Endodermal cell (in vitro differentiated cells): Measurements from ENCODE around the gene PTPRT. TPM values are rescaled to one million over a fixed set of nuclear protein-coding genes. Genes with fewer than 3 reads are reported as not detected.

ENCODE experiments used
- DNase-seq: peaks from one replicate; pipeline ENCODE4 v3.0.0-alpha.2; 2017
- H3K27ac ChIP-seq: 2 replicates; pipeline ENCODE4 v1.5.1; 2013; ENCODE audit warnings: mild to moderate bottlenecking, low read depth, low read length, moderate library complexity
- H3K27me3 ChIP-seq: 2 replicates; pipeline ENCODE4 v1.6.1; 2013; ENCODE audit warnings: mild to moderate bottlenecking, low read length, moderate library complexity; ENCODE audit not compliant: insufficient read depth, control insufficient read depth, poor library complexity, severe bottlenecking
- H3K36me3 ChIP-seq: 2 replicates; pipeline ENCODE4 v1.7.0; 2013; ENCODE audit warnings: mild to moderate bottlenecking, low read length, moderate library complexity; ENCODE audit not compliant: control insufficient read depth, insufficient read depth
- H3K4me1 ChIP-seq: one replicate; pipeline ENCODE4 v1.7.0; 2013; ENCODE audit warnings: low read length; ENCODE audit not compliant: control insufficient read depth, insufficient read depth
- H3K4me3 ChIP-seq: 2 replicates; pipeline ENCODE4 v1.5.1; 2013; ENCODE audit warnings: mild to moderate bottlenecking, low read length, moderate library complexity
- H3K9ac ChIP-seq: 2 replicates; pipeline ENCODE4 v1.6.1; 2013; ENCODE audit warnings: mild to moderate bottlenecking, low read length, moderate library complexity; ENCODE audit not compliant: poor library complexity, severe bottlenecking; ENCODE audit errors: extremely low read depth
- H3K9me3 ChIP-seq: 2 replicates; pipeline ENCODE4 v1.6.1; 2013; ENCODE audit warnings: mild to moderate bottlenecking, low read length, moderate library complexity; ENCODE audit not compliant: control insufficient read depth
- H3K27ac Mint-ChIP-seq: 2 replicates; pipeline ENCODE4 v1.8.0; 2020; ENCODE audit warnings: mixed read lengths
- H3K27me3 Mint-ChIP-seq: 2 replicates; pipeline ENCODE4 v1.8.0; 2021; ENCODE audit warnings: mild to moderate bottlenecking, mixed read lengths; ENCODE audit not compliant: insufficient read depth
- H3K36me3 Mint-ChIP-seq: 2 replicates; pipeline ENCODE4 v1.8.0; 2020; ENCODE audit warnings: low read depth, mixed read lengths
- H3K4me1 Mint-ChIP-seq: 2 replicates; pipeline ENCODE4 v1.8.0; 2020; ENCODE audit warnings: mixed read lengths
- H3K4me3 Mint-ChIP-seq: 2 replicates; pipeline ENCODE4 v1.8.0; 2020; ENCODE audit warnings: mild to moderate bottlenecking, moderate library complexity, mixed read lengths
- H3K9me3 Mint-ChIP-seq: 2 replicates; pipeline ENCODE4 v1.8.0; 2020; ENCODE audit warnings: mild to moderate bottlenecking, mixed read lengths
- WGBS, 2 experiments: methylation state at CpG; one replicate each; pipeline versions ENCODE4 v1.1.5 to v1.1.7; 2013; ENCODE audit warnings: missing lambda C conversion rate in 2 of 2, mixed read lengths in 1 of 2; ENCODE audit not compliant: insufficient coverage in 1 of 2, insufficient read length in 1 of 2; 5-methylcytosine and 5-hydroxymethylcytosine counted together
- total RNA-seq, 2 donors: library from RNA; stranded (reverse); fragmentation: NEBNext Ultra II Directional in 1 of 2; extraction: Animal tissue kit (Norgen Biotek cat#: 25700) in 1 of 2; gene quantifications; 2 replicates in 1 of 2; 3 replicates in 1 of 2; pipeline ENCODE4 v1.2.1, GENCODE V29; 2021
- TF ChIP-seq, protein P1 (sequence below): fragments of 200-600 bp; sonication (generic); conservative IDR thresholded peaks from 2 replicates; pipeline ENCODE4 v1.5.0; 2021; ENCODE audit warnings: antibody characterized with exemption, mild to moderate bottlenecking

The PTPRT gene
- total RNA-seq, 2 donors from 2014 or later, result 2.3 to 2.7 TPM

DNA sequence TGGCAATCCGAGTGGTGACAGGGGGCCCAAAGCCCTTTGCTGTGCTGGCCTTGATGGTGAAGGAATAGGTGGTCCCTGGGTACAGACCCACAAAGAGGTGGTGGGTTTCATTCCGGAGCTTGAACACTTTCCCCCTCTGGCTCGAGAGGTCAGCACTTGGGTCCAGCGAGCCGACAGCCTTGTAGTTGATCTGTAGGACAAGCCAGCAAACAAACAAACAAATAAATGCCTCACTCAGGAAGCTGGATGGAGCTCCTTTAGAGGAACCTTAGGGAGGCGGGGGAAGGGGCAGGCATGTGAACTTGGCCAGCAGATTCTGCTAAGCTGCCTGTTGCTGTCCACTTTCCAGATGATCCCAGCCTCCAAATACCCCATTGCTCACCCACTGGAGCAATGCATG lies 837.6 kb downstream of the PTPRT start:
- WGBS, 2 experiments, result 83 to 84% methylated on average over 2 to 6 of the region's 6 CpGs
- no peaks in the 10 kb centered on the region for H3K9me3 Mint-ChIP-seq
- Histone ChIP-seq H3K9me3 (no peaks in the 10 kb centered on the region), H3K36me3 (no peaks in the 10 kb centered on the region), H3K27ac (no peak overlapping the region), H3K9ac (no peak overlapping the region), H3K27me3 (no peaks in the 10 kb centered on the region), H3K4me1 (no peaks in the 10 kb centered on the region), H3K4me3 (no peak overlapping the region)
- TF ChIP-seq, protein P1, sequence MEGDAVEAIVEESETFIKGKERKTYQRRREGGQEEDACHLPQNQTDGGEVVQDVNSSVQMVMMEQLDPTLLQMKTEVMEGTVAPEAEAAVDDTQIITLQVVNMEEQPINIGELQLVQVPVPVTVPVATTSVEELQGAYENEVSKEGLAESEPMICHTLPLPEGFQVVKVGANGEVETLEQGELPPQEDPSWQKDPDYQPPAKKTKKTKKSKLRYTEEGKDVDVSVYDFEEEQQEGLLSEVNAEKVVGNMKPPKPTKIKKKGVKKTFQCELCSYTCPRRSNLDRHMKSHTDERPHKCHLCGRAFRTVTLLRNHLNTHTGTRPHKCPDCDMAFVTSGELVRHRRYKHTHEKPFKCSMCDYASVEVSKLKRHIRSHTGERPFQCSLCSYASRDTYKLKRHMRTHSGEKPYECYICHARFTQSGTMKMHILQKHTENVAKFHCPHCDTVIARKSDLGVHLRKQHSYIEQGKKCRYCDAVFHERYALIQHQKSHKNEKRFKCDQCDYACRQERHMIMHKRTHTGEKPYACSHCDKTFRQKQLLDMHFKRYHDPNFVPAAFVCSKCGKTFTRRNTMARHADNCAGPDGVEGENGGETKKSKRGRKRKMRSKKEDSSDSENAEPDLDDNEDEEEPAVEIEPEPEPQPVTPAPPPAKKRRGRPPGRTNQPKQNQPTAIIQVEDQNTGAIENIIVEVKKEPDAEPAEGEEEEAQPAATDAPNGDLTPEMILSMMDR, result no peak
- peak; percentile 55 for DNase-seq
- no peaks in the 10 kb centered on the region for H3K27me3 Mint-ChIP-seq
- peaks cover 7% of the 10 kb centered on the region for H3K4me1 Mint-ChIP-seq
- H3K4me3 Mint-ChIP-seq, result no peak overlapping the region
- H3K27ac Mint-ChIP-seq, result no peak overlapping the region
- no peaks in the 10 kb centered on the region for H3K36me3 Mint-ChIP-seq

DNA sequence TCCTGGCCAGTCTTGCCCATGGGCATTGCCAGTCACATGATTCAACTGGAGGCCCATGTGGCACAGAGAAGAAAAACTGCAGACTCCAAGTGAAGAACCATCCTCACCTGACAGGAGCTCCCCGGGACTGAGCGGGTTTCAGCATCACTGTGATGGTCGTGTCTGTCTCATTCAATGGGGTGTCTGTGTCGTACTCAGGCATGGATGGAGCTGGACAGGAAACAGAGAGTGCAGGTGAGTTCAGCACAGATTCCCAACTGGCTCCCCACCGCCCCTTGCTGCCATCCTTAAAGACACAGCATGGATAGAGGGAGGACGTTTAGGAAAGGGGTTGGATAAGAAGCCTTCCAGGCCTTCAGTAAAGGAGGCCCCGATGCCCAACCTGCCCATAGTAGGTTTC lies 839.2 kb downstream of the PTPRT start:
- no peaks in the 10 kb centered on the region for H3K27me3 ChIP-seq
- no peaks in the 10 kb centered on the region for H3K9me3 ChIP-seq
- Mint-ChIP-seq H3K4me1 (peaks cover 7% of the 10 kb centered on the region), H3K36me3 (no peaks in the 10 kb centered on the region), H3K27ac (no peak overlapping the region), H3K27me3 (no peaks in the 10 kb centered on the region), H3K4me3 (no peak overlapping the region), H3K9me3 (no peaks in the 10 kb centered on the region)
- H3K4me1 ChIP-seq, result no peaks in the 10 kb centered on the region
- no peaks in the 10 kb centered on the region for H3K36me3 ChIP-seq
- WGBS, 2 experiments, result 79 to 96% methylated on average over 4 to 7 of the region's 7 CpGs
- H3K4me3 ChIP-seq, result no peak overlapping the region
- TF ChIP-seq, protein P1, result no peak
- peak; percentile 38 for DNase-seq
- H3K9ac ChIP-seq, result no peak overlapping the region
- H3K27ac ChIP-seq, result no peak overlapping the region

DNA sequence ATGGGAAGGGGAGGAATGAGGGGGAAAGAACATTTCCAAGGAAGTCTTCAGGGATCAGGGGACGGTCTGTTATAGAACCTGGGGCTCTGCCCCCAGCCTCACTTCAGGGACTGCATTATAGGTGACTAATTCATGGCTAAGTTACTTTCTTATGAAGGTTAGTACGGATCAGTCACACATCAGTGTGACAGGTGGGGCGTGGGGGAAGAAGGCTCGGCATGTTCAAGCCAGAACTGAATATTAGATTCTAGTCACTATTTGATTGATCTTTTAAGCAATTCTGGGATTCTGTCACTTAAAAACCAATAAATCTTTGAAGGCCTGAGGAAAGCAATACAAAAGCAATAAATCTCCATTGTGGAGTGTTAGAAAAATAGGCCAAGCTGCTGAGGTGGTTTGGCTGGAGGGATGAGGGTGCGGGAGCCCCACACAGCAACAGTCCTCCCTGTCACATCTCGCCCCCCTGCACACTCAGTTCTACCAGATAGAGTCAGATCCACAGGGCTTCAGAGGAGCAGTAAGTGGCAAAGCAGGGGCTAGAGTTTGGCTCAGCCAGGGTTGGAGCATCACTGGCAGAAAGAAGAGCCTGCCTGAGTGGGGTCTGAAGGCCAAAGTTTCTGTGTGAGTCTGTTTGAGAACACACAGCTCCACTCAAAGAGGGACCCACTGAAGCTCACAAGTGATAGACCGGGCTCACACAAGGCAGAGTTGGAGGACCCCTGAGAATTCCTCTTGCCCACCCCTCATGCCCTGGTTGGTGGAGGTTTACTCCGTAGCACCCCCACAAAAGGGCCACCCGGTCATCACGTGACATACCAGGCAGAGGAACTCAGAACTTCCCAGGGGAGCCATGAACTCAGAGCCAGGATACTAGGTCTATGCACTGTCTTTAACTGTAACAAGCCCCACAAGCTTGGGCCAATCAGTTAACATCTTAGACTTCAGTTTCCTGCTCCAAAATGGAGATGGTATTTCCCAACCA lies 843.2 kb downstream of the PTPRT start:
- no peaks in the 10 kb centered on the region for H3K36me3 Mint-ChIP-seq
- TF ChIP-seq, protein P1, result no peak
- no peak overlapping the region for H3K9ac ChIP-seq
- no peaks in the 10 kb centered on the region for H3K9me3 Mint-ChIP-seq
- no peaks in the 10 kb centered on the region for H3K4me1 ChIP-seq
- no peak overlapping the region for H3K4me3 ChIP-seq
- H3K27ac Mint-ChIP-seq, result no peak overlapping the region
- H3K4me1 Mint-ChIP-seq, result no peaks in the 10 kb centered on the region
- H3K9me3 ChIP-seq, result no peaks in the 10 kb centered on the region
- H3K27me3 ChIP-seq, result no peaks in the 10 kb centered on the region
- H3K4me3 Mint-ChIP-seq, result no peak overlapping the region
- no peak overlapping the region for H3K27ac ChIP-seq
- 83 to 97% methylated on average over 4 to 10 of the region's 10 CpGs for WGBS, 2 experiments
- no peaks in the 10 kb centered on the region for H3K36me3 ChIP-seq
- peak; percentile 9 for DNase-seq
- H3K27me3 Mint-ChIP-seq, result no peaks in the 10 kb centered on the region
